ENCODE results near the gene APPL2.

GRCh38 chr12:105141320-105141922 lies 94.6 kb downstream of the APPL2 start:
- TF ChIP-seq, protein P1, sequence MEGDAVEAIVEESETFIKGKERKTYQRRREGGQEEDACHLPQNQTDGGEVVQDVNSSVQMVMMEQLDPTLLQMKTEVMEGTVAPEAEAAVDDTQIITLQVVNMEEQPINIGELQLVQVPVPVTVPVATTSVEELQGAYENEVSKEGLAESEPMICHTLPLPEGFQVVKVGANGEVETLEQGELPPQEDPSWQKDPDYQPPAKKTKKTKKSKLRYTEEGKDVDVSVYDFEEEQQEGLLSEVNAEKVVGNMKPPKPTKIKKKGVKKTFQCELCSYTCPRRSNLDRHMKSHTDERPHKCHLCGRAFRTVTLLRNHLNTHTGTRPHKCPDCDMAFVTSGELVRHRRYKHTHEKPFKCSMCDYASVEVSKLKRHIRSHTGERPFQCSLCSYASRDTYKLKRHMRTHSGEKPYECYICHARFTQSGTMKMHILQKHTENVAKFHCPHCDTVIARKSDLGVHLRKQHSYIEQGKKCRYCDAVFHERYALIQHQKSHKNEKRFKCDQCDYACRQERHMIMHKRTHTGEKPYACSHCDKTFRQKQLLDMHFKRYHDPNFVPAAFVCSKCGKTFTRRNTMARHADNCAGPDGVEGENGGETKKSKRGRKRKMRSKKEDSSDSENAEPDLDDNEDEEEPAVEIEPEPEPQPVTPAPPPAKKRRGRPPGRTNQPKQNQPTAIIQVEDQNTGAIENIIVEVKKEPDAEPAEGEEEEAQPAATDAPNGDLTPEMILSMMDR (IDR thresholded peaks at IDR 0.05 in 4 of 5, conservative IDR thresholded peaks at IDR 0.05 in 1 of 5), result no peak
- TF ChIP-seq POLR2A (IDR thresholded peaks at IDR 0.05), result no peak
